HG03103 (cell line): ENCODE results near the gene TNKS1BP1.
"Not testable (repeated sequence)": the region's sequence is repeated elsewhere in the genome, so short reads cannot be mapped to it uniquely, and the experiment has no call there.

Experiments used
- ATAC-seq: cut with Tn5 transposase; IDR thresholded peaks from one replicate; pipeline ENCODE4 v1.9.1; 2021; ENCODE audit warnings: low read depth; ENCODE audit not compliant: unreplicated experiment

The TNKS1BP1 gene

GRCh38 chr11:57324886-57325734 is at the start of gene TNKS1BP1:
TSS of gene TNKS1BP1 (minus strand) at chr11:57324952. CDS start at chr11:57321885, 3,067 bp downstream.
- peak; percentile 87 for ATAC-seq

GRCh38 chr11:57373146-57373545 is 48.4 kb upstream of the TNKS1BP1 start:
- no peak for ATAC-seq

GRCh38 chr11:57370941-57371340 is 46.2 kb upstream of the TNKS1BP1 start:
- no peak for ATAC-seq

DNA sequence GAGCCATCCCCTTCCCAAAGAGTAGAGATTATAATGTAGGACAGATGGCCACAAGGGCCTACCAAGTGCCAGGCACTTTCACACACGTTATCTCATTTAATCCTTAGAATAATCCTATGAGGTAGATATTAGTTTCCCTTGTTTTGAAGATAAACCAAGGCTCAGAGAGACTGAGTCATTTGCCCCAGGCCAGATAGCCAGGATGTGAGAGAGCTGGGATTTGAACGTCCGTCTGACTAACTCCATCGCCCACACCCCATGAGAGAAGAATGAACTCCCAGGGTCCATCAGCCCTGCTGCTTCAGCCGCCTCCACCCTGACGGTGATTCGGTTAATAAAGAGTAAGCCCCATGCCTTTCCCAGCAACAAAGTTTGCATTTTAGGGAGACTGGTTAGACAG is 45.5 kb upstream of the TNKS1BP1 start:
- ATAC-seq: no peak

GRCh38 chr11:57368845-57369232 is 44.1 kb upstream of the TNKS1BP1 start:
- no peak for ATAC-seq

DNA sequence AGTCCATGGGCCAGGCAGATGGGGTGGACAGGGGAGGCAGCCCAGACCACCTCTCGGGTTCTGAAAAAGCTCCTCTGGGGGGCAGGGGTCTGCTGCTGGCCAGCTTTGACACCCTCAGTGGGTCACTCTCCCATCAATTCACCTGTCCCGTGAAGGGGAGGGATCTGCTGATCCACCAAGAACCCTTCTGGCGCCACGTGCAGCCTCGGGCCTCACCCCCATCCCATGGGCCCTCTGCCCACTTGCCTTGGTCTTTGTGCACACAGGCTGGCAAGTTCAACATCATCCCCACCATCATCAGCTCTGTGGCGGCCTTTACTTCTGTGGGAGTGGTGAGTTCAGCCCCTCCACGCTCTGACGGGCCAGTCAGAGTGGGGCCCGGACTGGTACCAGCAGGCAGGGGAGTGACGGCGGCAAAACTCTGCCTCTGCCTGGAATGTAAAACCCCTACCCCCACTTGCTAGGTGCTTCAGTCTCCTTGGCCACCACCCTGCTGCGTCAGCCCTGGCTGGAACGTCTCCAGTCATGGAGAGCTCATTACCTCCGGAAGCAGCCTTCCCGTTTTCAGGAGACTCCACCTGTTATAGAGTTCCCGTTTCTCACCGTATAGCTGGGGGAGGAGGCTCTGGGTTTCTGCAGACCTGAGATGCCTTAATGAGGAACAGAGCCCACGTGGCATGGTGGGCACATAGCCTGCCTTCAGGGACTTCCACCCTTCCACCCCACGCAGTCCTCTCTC is 43.5 kb upstream of the TNKS1BP1 start:
- ATAC-seq: no peak

DNA sequence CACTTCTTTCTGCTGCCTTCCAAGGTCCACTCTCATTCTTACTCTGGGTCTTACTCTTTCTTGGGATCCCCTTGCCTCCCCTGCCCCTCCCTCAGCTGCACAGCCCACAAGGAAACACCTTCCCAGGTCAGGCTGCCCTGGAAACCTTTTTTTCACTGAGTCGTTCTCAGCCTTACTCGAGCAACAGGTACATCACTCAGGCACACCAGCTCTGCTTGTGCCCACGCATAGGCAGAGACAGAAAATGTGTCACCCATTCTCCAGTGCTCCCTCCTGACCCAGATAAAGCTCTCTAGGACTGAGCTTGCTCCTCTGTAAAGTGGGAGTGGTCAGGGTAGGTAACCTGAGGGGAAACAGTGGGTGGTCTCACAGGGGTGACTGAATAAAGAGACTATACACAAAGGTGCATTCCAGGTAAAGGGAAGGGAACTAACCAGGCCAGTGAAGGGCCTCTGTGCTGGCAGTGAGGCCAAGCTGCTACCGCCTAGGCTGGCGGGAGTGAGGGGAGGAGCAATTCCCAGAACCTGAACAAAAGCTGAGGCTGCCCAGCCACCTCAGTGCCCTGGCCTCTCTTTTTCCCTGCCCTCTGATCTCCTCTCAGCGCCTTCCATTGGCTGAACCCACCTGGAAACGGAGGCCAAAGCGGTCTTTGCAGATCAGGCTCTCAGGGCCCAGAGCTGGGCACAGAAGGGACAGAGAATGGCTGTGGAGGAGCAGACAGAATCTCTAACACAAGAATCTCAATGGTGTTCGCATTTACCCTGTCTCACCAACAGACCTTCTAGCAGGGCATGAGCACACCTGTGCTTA is 40.3 kb upstream of the TNKS1BP1 start:
- ATAC-seq: no peak

GRCh38 chr11:57363131-57364080 is 38.7 kb upstream of the TNKS1BP1 start:
- no peak for ATAC-seq

DNA sequence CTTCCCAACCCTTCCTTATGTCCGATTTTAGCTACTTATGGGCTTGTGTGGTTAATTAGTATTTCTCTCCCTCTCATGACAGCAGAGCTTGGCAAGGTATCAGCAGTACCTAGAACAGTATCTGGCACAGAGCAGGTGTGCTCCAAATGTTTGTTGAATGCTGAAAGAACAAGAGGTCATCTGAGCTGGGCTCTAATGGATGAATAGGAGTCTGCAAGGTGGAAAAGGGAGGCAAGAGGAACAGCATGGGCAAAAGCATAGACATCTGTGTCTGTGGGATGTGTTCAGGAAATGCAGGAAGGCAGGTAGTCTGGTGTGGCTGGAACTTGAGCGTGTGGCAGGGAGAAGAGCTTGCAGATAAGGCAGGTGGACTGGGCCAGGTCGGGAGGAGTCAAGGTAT is 37.2 kb upstream of the TNKS1BP1 start:
- no peak for ATAC-seq

GRCh38 chr11:57361420-57361819 is 36.7 kb upstream of the TNKS1BP1 start:
- ATAC-seq: not testable (repeated sequence)

- no peak for ATAC-seq
Observed at GRCh38 chr11:57360991-57361390, 36.2 kb upstream of the TNKS1BP1 start.

DNA sequence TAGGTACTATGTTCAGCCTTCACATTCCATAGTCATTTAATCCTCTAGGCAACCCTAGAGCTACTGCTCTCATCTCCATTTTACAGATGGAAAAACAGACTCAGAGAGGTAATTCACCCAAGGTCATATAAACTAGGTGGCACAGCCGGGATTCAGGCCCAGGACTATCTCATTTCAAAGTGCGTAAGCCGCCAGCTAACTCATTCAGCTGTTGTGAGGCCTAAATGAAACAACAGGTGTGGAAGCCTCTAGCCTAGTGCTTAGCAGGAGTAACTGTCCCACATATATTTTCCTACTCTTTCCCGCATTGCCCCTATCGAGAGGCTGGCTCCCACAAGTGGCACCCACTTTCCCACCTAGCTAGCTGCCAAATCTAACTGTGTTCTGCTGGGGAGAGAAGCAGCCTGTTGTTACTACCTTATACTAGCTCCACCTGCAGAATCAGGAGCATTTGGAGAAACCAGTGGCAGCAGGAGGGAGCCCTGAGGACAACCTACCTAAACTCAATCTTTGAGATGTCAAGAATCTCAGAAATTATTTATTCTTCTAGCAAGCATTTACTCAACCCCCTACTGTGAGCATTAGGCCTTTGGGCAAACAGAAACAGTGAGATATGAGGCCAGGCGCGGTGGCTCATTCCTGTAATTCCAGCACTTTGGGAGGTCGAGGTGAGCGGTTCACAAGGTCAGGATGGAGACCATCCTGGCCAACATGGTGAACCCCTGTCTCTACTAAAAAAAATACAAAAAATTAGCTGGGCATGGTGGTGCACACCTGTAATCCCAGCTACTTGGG is 35.3 kb upstream of the TNKS1BP1 start:
- no peak for ATAC-seq

DNA sequence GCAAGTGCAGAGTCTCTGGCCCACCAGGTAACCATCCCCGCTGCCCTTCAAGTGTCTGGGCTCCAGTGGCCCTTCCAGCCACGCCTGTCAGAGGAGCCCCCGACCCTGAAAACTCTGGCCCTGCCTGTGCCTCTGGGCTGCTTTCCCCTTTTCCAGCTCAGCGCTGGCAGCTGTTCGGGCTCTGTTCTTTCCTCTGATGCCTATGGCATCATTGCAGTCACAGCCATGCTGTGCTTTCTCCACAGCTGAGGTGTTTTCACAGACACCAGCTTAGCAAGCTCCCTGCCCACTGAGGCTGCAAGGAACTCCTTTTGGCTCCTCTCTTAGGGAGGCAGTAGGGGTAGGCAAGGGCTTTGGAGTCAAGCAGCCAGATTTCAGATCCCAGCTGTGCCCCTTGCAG is 34.6 kb upstream of the TNKS1BP1 start:
- no peak for ATAC-seq

GRCh38 chr11:57358991-57359390 is 34.2 kb upstream of the TNKS1BP1 start:
- ATAC-seq: no peak

DNA sequence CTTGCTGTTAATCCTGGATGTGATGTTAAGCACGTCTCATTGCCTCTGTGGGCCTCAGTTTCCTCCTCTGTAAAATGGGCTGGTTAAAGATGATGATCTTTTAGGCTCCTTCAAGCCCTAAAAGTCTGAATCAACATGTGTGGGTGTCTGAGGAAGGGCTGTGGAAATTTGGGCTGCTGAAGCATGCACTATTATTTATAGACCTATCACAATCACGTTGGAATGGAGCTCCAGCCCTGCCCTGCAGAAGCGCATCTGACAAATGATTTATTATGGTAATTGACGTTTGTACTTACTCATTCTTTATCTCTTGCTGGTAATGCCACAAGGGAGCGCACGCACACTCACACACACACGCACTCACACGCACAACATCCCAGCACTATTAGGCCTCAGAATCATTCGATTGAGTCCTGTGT is 33.8 kb upstream of the TNKS1BP1 start:
- ATAC-seq: no peak

DNA sequence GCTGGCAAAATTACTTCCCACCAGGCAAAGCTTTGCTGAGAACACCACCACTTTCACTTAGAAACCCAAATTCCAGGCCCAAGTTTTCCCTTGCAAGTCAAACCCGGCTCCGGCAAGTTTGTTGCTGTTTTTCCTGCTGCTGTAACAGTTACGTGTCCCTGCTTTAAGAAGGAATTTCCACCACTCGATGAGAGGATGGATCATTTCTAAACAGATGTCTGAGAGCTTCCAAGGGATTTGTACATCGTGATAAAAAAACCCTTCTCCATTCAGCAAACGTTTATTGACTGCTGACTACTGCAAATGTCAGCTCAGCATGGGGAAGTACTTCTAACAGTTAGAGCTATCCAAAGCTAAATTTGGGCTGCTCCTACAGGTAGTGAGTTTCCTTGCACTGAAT is 33.1 kb upstream of the TNKS1BP1 start:
- no peak for ATAC-seq

DNA sequence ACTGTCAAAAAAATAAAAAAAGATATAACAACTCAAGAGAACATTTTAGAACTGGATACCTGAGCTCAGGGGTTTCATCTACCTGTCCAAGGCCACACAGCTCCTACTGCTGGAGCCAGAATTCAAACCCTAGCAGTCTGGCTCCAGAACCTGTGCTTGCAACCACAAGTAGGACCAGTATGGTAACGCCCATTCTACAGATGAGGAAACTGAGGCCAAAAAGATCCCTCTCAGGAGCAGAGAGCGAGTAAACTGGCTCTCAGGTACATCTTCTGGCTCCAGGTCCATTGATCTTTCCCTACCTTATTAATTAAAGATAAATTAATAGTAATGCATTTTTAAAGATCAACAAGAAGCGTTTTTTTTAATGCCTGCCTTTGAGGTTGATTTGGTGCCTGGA is 32.6 kb upstream of the TNKS1BP1 start:
- ATAC-seq: no peak

- no peak for ATAC-seq
Observed at GRCh38 chr11:57356268-57356667, 31.5 kb upstream of the TNKS1BP1 start.

GRCh38 chr11:57354699-57355098 is 29.9 kb upstream of the TNKS1BP1 start:
- no peak for ATAC-seq
